Measurements from ENCODE around the gene STRIP2. TPM values are rescaled to one million over a fixed set of nuclear protein-coding genes. Genes with fewer than 3 reads are reported as not detected.
"Not testable (repeated sequence)": the region's sequence is repeated elsewhere in the genome, so short reads cannot be mapped to it uniquely, and the experiment has no call there.

Gene STRIP2
- total RNA-seq, 1 donor from 2014 or later, result 21.0 TPM

DNA sequence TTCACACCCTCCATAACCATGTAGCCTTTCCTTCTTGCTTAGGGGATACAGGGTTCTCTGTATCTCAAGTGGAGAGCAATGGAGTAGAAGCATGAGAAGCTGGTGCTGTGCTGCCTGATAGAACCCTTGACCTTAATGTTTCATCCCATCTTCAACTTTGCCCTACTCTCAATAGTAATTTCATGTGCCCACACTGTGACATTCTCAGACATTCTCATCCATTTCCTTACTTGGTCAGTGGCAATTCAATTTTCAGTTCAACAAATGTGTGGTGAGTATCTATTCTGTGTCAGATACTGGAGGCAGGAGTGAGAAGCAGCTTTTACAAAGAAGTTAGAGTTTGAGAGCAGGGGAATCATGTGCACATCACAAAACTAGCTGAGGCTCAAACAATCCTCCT is 16.1 kb downstream of the STRIP2 start:
- intact Hi-C loops (cut with micrococcal nuclease), result no loop called here

DNA sequence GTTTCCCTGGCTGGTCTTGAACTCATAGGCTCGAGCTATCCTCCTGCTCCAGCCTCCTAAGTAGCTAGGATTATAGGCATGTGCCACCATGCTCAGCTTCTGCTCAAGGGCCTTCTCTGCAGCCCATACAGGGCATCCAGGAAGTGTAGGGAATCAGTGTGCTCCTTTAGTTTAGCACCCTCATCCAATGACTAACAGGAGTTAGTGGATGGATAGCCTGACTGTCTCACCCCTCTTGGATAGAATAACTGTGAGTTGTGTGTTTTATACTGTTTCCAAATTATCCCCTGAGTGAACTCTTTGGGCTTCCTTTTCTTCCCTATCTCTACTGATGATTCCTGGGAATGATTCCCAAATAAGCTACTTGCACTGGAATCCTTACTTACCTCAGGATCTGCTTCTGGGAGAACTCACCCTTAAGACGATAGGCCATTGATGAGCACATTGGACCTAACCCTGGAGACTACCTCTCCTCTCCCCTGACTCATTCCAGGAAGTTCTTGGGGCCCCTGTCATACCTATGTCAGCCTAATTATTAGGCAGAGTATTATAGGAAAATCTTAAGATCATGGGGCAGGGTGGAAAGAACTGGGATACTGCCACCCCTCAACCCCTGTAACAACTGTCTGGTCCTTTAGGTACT is 18.5 kb downstream of the STRIP2 start:
- intact Hi-C loops (cut with micrococcal nuclease), result no loop called here

DNA sequence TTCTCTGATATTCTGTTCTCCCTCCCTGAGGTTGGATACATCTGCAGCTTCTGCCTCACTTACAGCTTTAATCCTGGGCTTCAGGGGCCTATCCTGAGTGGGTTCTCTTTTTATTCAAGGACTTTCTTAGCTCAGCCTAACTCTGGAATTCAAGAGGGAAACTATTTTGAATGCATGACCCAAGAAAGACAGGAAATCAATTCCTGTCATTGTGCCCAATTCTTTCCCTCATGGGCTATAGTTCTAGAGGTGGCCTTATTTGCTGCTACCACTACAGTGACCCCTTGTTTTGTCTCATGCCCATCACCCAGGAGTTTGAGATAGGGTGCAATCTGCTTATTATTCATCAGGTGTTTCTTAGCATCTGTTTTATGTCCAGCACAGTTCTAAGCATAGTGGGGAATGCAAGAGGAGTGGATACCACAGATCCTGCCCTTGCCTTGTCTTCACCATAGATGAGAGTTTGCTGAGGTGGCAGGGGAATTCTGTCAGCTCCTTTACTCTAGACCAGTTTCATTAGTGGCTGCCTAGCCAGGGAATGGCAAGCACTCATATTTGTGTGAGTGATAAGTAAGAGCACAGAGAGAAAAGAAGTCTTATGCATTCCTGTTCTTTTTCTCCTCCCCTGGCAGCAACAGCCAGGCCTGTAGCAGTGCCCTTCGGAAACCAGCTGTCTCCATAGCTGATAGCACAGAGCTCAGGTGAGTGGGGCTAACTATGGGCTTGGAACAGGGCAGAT is 19.4 kb downstream of the STRIP2 start:
- intact Hi-C loops (cut with micrococcal nuclease), result no loop called here

DNA sequence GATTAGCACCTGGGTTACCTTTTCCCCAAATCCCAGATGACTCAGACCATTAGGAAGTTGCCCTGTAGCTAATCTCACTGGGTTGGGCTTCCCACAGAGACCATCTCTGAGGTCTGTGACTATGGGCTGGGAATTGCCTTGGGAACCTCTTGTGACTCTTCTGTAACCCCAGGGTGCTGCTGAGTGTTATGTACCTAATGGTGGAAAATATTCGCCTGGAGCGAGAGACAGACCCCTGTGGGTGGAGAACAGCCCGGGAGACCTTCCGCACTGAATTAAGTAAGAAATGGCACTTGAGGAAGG is 20.0 kb downstream of the STRIP2 start:
- intact Hi-C loops (cut with micrococcal nuclease), result no loop called here

DNA sequence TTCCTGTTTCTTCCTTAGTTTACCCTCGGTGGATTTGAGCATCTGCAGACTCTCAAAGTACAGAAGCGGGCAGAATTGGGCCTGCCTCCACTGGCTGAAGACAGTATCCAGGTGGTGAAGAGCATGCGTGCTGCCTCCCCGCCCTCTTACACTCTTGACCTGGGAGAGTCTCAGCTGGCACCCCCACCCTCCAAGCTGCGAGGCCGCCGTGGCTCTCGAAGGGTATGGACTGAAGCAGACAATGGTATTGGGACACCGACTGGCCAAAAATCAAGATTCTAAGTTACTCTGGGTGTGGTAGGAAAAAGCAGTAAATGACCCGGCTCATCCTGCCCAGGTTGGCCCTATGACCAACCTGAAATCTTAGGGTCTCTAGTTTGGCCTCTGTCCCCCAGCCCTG is 22.2 kb downstream of the STRIP2 start:
- intact Hi-C loops (cut with micrococcal nuclease), result no loop called here

DNA sequence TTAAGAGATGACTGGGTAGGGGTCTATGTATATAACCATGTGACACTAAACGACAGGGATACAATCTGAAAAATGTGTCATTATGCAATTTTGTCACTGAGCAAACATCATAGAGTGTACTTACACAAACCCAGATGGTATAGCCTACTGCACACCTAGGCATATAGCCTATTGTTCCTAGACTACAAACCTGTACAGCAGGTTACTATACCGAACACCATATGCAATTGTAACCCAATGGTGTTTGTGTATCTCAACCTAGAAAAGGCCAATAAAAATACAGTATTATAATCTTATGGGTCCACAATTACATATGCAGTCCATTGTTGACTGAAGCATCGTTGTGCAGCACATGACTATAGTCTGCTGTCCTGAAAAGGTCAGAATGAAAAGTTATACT is 22.9 kb downstream of the STRIP2 start:
- intact Hi-C loops (cut with micrococcal nuclease), result no loop called here

DNA sequence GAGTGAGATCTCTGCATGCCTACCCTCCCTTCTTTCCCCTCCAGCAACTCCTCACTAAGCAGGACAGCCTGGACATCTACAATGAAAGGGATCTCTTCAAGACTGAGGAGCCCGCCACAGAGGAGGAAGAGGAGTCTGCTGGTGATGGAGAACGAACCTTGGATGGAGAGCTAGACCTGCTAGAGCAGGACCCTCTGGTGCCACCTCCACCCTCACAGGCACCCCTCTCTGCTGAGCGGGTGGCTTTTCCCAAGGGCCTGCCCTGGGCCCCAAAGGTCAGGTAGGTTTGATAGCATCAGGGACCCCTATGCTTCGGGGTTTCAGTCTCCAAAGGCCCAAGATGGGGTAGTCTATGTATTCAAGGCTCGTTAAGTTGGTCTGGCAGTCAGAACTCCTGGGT is 23.9 kb downstream of the STRIP2 start:
- intact Hi-C loops (cut with micrococcal nuclease), result no loop called here

DNA sequence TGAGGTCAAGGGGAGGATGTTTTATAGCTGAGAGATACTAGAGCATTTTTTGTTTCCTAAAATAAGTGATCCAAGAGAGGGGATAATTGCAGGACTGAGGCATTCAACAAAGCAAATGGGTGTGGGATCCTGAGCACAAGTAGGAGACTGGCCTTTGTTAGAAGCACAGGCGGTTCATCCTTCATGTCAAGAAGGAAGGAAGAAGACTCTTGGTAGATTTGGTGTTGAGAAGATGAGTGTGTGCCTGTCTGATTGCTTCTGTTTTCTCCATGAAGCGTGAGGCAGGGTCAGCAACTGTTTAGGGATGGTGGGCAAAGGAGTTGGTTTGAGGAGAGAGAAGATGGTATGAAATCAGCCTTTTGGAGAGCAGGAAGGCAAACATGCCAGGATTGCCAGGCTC is 27.6 kb downstream of the STRIP2 start:
- intact Hi-C loops (cut with micrococcal nuclease), result no loop called here

DNA sequence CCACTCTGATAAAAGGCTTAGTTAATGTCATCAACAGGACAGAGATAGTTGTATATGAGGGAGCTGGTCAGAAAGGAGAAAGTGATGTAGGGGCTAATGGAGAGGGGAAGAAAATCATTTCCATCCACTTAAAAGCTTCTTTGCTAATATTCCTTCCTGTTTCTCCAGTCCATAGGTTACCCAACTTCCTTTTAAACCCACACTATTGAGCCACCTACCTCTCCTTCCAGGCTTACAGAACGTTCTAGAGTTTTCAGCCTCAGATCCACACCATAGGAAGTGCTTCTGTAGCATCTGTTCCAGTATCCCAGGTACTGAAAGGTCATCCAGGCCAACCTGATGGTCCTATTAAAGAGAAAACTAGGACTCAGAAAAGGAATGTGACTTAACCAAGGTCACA is 28.2 kb downstream of the STRIP2 start:
- intact Hi-C loops (cut with micrococcal nuclease), result no loop called here

DNA sequence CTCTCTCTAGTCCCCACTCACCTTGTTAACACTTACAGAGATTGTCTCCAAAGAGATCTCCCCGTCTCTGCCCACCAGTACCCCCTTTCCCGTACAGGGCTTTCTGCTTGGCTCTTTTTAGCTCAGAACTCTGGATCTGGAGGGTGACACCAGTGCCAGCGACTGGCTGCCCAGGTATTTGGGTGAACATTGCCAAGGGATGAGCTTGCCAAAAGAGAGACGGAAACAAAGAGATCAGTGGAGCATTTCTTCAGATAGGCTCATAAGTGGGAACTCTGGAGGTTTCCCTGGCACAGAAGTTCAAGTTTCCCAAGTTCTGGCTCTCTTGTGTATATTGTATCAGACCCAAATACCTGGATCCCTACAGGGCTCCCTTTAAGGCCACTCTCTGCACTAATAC is 30.0 kb downstream of the STRIP2 start:
- intact Hi-C loops (cut with micrococcal nuclease), result no loop called here

DNA sequence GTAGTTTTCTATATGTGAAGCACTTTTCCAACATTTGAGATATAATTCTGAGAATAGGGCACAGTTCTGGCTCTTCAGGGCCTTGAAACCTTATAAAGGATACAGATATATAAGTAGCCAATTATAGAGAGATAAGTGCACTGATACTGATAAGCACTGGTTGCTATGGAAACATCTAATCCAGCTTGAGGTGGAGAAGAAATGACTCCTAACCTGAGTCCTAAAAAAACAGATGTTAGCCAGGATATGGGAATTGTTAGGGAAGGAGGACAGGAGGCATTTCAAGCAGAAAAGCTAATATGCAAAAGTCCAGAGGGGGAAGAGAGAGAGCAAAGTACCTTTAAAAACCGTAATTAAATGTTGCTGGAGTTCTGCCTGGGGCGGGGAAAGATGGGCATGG is 30.8 kb downstream of the STRIP2 start:
- intact Hi-C loops (cut with micrococcal nuclease), result no loop called here

DNA sequence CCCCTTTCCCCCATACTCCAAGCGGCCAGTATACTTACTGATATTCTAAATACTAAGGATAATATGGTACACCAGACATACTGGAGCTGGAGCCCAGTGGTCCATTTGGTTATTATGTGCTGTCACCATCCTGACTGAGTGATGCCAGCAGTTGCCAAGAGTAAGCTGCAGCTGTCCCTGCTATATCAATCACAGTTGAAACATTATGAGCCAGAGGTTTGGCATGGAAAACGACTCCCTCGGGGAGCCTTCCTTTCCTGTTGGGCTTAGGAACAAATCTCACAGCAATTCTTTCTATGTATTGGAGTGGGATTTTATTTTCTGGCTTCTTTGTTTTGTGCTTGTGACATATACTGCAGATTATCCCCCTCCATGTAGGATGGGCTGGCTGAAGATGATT is 32.6 kb downstream of the STRIP2 start:
- intact Hi-C loops (cut with micrococcal nuclease), result no loop called here

DNA sequence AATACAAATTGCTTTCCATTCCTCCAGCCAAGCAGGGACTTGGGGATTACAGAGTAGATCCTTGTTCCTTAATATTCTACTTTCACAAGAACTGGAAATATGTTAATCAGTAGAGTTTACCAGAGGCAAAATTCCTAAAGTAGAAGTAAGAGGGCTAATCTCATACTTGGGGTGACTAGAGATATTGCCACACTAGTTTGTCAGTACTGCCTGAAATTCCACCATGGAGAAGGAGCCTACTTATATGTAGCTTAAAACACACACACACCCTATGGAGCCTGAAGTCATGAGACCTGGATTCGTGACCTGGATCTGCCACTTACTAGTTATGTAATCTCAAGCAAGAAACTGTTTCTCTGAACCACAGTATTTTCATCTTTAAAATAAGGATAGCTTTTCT is 33.9 kb downstream of the STRIP2 start:
- intact Hi-C loops (cut with micrococcal nuclease), result no loop called here

DNA sequence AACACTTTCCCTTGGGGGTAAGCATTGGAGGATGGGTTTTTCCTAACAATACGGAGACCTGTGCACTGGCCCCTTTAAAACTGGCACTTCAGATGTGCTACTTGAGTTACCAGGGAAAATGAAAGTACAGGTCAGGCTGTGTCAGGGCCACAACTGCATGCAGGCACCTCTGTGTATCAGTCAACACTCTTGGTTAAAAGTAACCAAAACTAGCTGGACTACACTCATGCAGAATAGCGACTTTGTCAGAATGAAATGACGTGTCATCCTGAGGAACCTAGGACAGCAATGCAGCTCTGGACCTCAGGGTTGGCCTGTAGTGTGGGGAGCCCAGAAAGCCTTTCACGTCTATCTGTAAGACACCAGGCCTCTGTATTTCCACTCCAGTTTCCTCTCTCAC is 34.3 kb downstream of the STRIP2 start:
- intact Hi-C loops (cut with micrococcal nuclease), result no loop called here

DNA sequence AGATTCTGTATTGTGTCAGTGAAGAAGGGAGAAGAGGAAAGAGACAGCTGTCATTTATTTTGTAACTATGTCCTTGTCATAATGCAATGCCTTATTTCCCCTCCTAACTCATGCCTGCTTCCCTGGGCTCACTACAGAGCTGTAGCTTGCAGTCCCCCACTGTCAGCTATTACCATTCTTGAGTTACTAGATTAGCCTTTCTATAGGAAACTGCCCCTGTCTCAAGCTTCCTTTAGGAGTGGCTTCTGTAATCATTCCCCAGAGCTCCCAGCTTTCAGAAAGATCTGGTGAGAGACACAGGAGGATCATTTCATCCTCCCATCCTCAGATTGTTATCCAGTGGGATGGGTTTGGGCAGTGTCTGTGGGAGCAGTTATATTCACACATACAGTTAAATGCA is 35.7 kb downstream of the STRIP2 start:
- intact Hi-C loops (cut with micrococcal nuclease), result loop anchor here (5.0 kb wide), 1 partner anchor 248 kb away; no protein-coding TSS in a partner anchor

DNA sequence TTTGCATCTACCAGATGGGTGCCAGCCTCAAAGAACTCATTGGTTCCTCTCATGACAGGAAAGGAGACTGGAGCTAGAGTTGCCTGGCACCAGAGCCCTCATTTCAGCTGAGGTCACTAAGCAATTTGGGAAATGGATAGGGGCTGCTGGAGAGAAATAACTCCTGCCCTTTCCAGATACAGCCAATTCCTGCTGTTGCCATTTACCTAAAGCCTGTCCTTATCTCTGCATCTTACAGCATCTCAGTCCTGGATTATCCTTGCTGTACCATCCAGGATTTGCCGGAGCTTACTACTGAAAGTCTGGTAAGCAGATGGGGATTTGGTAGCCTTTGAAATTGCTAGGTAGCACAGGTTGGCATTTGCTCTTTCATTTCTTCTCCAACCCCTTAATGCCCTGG is 36.2 kb downstream of the STRIP2 start:
- intact Hi-C loops (cut with micrococcal nuclease), result loop anchor here (5.0 kb wide), 1 partner anchor 248 kb away; no protein-coding TSS in a partner anchor

DNA sequence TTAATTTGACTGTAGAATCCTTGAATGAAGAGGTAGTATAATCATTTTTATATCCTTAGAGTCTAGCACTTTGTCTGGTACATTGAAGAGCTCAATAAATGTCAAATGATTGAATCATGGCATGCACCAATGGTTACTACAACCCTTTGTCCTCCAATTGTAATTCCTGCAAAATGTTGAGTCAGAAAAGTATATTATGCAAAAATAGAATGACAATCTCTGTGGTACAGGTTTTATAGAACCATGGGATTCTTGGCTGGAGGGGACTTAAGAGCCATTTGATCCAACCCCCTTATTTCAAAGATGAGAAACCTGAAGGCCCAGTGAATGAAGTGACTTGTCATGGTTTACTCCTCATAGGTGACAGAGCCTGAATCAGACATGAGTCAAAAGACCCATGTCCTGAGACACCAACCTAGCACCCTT is 37.2 kb downstream of the STRIP2 start:
- intact Hi-C loops (cut with micrococcal nuclease), result loop anchor here (5.0 kb wide), 1 partner anchor 249 kb away; no protein-coding TSS in a partner anchor

DNA sequence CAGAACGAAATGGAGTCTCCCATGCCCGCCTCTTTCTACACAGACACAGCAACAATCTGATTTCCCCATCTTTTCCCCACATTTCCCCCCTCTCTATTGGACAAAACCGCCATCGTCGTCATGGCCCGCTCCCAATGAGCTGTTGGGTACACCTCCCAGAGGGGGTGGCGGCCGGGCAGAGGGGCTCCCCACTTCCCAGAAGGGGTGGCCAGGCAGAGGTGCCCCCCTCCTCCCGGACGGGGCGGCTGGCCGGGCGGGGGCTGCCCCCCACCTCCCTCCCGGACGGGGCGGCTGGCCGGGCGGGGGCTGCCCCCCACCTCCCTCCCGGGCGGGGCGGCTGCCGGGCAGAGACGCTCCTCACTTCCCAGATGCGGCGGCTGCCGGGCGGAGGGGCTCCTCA is 41.7 kb downstream of the STRIP2 start:
- intact Hi-C loops (cut with micrococcal nuclease), result not testable (repeated sequence)

DNA sequence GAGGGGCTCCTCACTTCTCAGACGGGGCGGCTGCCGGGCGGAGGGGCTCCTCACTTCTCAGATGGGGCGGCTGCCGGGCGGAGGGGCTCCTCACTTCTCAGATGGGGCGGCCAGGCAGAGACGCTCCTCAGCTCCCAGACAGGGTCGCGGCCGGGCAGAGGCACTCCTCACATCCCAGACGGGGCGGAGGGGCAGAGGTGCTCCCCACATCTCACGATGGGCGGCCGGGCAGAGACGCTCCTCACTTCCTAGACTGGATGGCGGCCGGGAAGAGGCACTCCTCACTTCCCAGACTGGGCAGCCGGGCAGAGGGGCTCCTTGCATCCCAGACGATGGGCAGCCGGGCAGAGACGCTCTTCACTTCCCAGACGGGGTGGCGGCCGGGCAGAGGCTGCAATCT is 42.2 kb downstream of the STRIP2 start:
- intact Hi-C loops (cut with micrococcal nuclease), result not testable (repeated sequence)

DNA sequence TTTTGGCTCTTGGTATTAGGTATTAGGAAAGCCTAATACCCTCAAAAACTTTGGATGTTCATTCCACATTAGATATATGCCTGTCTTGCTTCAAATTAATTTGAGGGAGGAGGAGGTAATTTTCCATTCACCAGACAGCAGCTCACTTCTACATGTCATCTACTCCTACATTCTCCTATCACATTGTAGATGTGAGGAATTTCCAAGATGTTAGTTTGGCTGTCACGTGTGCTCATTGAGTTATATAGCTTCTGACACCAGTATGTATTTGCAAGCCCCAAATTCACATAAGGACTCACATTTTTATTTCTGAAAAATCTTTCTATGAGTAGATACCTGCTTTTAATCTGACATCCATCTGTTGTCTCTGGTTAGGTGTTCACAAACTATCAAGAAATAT is 45.6 kb downstream of the STRIP2 start:
- intact Hi-C loops (cut with micrococcal nuclease), result no loop called here

DNA sequence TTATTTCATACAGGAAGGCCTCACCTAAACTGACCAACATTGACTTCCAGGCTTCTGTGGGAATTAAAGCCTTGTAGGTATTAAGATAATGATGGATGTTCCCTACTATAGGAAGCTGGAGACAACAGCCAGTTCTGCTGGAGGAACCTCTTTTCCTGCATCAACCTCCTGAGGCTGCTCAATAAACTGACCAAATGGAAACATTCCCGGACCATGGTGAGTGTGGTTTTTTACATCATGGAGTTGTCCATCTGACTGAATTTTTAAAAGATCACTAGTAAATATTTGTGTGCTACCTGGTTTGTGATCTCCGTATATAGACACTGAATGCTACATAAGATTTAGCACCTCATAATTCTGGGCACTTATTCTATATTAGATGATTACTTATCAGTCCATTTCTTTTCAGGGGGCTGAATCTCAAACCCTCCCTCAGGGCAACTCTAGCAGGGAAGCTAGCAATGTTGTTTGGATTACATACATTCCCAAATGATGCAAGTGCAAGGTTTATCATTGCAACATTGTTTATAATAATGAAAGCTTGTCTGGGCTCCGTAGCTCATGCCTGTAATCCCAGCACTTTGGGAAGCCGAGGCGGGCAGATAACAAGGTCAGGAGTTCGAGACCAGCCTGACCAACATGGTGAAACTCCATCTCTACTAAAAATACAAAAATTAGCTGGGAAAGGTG is 46.6 kb downstream of the STRIP2 start:
- intact Hi-C loops (cut with micrococcal nuclease), result no loop called here

DNA sequence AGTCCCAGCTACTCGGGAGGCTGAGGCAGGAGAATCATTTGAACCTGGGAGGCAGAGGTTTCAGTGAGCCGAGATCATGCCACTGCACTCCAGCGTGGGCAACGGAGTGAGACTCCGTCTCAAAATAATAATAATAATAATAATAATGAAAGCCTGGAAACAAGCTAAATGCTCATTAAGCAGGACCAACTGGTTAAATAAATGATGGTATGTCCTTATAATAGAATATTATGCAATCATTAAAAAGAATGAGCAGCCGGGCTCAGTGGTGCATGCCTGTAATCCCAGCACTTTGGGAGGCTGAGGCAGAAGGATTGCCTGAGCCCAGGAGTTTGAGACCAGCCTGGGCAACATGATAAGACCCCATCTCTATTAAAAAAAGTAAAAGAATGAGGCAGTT is 47.1 kb downstream of the STRIP2 start:
- intact Hi-C loops (cut with micrococcal nuclease), result not testable (repeated sequence)

DNA sequence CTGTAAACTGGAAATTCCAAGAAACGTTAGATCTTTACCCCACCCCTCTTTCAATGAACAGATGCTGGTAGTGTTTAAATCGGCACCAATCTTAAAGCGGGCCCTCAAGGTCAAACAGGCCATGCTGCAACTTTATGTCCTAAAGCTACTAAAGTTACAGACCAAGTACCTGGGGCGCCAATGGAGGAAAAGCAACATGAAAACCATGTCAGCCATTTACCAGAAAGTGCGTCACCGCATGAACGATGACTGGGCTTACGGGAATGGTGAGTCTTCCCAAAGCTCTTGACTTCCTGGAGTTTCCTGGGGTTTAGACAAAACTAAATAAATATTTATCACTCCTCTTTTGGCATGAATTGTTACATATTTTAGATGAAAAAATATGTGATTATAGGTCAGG is 48.5 kb downstream of the STRIP2 start:
- intact Hi-C loops (cut with micrococcal nuclease), result no loop called here

Data from T-helper 2 cell treated with Interferon-gamma antibody and Interleukin-4, amounts not matched to agents 100 ng/mL and 5 ng/mL, for 36 hours (primary cell).